GM19324 (cell line): ENCODE measurements around the gene POC1B.
A peak's percentile ranks its signal among the peaks of the same experiment; 100 is the strongest.

Source experiments
- ATAC-seq: cut with Tn5 transposase; IDR thresholded peaks from one replicate; pipeline ENCODE4 v1.9.1; 2021; ENCODE audit warnings: mild to moderate bottlenecking, moderate library complexity; ENCODE audit not compliant: unreplicated experiment, low FRiP score

Gene POC1B

DNA sequence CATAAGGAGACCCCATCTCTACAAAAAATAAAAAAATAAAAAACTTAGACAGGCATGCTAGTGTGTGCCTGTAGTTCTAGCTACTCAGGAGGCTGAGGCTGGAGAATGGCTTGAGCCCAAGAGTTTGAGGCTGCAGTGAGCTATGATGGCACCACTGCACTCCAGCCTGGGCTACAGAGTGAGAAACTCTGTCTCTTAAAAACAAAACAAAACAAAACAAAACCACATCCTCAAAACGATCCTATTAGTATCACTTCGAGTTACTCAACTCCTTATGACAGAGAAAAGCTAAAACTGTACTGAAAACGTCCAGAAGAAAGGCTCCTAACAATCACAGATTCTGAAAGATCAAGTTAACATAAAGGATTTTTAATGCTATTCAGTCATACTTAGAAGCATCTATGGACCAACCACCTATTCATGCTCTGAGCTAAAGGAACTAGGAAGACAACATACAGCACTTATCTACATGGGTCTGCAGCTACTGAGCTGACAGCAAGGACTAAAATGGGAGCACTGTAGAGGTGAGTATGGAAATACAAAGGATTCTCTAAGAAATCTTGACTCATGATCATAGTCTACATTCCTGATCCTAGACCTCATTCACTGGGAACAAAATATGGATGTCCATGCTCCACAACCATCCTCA is 98.2 kb downstream of the POC1B start:
- peak; percentile 93 for ATAC-seq

DNA sequence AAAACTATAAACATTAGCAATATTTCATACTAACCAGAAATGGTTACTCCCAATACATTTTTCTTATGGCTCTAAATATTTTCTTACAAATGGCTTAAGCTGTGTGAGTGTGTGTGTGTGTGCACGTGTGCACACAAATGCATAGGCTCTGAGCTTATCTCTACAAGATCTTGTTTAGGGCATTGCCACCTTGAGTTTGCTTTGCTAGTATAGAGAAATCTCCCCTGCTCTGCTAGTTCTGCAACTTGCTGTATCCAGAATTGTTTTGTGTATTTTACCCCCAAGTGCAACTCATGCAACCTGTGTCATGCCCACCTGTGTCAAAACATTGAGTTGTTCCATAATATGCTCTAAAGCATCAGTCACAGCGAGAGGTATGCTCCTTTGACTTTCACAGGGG is 101.0 kb downstream of the POC1B start:
- no peak for ATAC-seq

DNA sequence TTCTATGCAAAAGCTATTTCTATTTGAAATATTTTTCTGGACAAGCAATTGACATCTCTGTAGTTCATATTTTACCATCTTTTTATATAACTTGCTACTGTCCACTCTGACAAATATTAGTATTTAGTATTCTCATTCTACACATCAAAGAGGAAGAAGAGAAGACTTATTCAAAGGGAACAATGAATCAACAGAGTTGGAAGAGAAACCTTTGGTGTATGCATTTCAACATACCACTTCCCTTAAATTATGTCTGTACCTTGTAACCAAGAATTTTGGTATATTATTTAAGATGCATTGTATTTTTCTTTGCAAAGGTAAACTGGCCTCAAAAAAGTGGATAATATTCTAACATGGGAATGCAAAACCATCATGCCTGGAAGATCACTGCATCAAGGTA is 101.5 kb downstream of the POC1B start:
- no peak for ATAC-seq

DNA sequence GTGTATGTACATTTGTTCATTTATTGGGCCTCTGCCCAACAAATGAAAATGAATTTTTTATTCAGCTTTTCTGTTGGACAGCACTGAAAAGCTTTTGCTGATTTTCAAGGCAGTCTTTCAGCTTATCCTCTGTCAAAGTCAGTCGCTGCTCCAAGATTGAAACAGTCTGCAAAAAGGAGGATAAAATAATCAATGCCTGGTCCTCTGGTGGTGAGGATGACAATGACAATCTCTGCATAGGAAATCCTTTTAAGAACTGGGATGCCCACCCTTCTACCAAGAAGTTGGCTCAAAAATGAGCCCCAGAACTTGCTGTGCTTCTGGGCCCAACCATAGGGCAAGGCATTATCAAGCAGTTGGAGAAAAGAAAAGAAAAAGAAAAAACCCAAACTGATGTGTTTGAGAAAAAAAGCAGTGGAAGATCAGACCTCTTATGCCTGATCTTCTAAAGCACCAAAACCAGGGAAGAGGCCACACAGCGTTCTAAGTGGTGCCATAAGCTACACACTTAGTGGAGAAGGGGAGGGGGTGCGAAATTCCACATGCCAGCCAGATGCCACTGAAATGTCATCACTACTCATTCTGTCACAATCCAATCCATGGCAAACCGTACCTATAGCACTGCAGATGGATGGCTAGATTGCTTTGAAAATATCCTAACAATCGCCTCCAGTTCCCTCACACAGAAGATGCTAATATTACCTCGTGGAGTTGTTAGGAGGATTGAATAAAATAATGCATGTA is 104.6 kb downstream of the POC1B start:
- ATAC-seq = no peak

DNA sequence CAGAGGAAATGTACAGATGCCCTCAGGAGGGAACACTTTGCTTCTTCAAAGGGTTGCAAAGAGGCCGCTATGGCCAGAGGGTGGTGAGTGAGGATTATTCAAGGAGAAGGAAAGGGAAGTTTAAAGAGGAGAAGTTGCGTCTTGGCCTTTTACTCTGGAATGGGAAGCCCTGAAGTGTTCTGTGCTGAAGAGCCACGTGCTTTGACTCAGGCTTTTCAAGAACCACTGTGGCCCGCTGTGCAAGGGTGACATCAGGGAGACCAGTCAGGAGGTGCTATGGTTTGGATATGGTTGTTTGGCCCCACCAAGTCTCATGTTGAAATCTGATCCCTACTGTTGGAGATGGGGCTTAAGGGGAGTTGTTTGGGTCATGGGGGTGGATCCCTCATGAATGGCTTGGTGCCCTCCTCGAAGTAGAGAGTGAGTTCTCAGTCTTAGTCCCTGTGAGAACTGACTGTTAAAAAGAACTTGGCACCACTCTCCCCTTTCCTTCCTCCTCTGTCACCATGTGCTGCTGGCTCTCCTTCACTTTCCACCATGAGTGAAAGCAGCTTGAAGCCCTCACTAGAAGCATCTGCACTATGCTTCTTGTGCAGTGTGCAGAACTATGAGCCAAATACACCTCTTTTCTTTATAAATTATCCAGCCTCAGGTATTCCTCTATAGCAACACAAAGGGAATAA is 107.5 kb downstream of the POC1B start:
- ATAC-seq = no peak

DNA sequence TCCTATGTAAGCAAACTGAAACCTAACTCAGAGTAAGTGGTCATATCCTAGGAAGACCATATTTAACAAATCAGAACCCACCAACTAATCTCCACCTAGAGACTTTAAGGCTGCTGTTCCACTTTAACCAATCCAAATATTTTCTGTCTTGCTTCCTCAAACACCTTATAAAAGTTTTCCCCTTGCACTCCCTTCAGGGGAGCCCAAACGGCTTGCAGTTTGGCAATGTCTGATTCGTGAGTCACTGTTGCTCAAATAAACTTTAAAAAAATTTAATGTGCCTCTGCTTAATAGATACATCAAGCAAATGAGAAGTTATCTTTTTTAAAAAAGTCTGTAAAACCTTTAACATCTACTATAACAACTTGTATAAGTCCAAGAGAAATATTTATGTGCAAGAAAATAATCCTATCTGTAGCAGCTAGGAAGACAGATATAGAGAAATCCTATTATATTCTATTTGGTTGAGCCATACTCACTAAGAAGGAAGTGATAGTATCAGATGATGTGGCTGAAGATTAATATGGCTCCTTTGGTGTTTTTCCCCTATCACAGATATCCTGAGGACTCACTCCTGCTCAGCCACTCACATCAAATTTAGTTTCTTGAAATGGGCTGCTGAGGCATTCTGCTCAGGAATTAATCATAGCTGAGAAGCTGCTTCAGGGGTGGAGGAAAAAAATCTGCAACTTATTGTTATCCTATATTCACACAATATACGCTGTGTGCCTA is 108.4 kb downstream of the POC1B start:
- ATAC-seq = no peak

DNA sequence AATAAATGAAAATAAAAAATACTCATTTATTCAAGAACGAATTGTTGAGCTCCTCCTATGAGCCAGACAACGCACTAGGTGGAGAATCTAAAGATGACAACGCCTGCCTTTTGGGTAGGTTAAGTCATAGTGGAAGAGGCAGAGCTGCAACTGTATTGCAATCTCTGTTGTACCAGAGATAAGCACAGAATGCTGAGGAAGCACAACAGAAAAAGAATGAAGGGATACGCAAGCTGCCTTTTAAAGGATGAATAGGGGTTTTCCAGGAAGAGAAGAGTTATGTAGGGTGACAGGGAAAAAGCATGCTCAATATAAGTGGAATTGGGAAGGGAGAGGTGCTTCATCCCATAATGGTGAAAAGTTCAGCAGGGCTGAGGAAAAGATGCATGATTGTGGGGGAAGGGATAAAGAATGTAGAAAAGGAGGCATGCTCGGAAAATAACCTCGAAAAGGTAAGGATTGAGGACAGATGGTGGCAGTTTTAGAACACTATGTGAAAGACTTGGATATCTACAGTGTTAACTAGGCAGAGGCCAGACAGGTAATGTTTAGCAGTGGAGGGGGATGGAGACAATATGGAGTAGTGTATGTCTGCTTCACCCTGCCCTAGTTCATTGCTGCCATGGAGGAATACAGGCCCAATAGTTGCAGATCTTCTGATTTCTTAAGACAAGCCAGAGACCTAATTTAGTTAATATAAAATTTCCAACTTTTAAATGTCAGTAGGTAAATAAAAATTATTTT is 109.6 kb downstream of the POC1B start:
- ATAC-seq = no peak

DNA sequence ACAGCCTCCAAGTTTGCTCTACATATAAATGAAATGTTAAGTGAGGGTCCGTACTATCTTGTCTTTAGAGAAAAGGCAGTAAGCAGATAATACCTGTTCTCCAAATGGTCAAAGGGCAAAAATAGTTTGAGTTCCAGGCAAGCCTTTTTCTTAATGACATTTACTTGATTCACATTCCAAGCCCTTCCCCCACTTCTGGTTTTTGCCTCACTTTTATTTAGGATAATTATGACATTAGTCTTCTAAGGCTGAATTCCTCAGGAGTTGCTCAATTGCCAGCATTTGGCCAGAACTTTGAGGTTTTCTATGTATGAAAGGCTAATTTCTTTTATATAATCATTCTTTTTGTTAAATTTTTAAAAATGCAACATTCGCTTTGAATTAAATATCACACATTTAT is 111.0 kb downstream of the POC1B start:
- no peak for ATAC-seq

DNA sequence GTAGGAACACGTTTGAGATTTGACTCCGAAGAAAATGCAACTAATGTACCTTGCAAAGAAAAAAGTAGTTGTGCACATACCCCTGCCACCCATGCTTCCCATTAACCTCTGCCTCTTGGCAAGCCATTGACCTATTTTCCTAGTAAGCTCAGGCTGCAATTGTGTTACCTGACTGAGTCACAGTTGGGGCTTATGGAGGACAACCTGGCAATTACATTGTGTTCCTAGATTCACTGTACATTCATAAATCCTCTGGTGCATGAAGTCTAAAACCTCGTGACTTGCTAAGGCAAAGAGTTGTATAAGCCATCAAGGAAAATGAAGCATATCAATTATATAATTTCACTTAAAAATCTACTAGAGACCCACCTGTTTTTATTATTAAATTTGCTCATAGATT is 111.5 kb downstream of the POC1B start:
- ATAC-seq = no peak

DNA sequence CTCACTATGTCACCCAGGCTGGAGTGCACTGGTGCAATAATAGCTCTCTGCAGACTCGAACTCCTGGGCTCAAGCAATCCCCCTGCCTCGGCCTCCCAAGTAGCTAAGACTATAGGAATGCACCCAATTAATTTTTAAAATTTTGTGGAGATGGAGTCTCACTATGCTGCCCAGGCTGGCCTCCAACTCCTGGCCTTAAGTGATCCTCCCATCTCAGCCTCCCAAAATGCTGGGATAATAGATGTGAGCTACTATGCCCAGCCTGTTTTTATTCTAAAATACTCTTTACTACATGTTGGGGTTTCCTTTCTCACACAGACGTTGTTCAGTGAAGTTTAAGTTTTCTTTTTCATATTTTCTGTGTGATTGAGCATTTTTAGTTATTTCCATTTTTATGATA is 112.6 kb downstream of the POC1B start:
- no peak for ATAC-seq

DNA sequence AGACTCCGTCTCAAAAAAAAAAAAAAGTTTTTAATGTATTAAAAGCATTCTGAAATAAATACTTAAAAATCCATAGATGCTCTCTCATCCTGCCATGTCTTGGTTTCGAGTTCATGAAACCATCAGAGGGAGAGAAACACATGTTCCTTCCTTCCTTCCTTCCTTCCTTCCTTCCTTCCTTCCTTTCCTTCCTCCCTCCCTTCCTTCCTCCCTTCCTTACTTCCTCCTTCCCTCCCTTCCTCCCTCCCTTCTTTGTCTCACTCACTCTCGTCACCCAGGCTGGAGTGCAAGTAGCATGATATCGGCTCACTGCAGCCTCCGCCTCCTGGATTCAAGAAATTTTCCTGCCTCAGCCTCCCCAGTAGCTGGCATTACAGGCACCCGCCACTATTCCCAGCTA is 113.2 kb downstream of the POC1B start:
- ATAC-seq = no peak

DNA sequence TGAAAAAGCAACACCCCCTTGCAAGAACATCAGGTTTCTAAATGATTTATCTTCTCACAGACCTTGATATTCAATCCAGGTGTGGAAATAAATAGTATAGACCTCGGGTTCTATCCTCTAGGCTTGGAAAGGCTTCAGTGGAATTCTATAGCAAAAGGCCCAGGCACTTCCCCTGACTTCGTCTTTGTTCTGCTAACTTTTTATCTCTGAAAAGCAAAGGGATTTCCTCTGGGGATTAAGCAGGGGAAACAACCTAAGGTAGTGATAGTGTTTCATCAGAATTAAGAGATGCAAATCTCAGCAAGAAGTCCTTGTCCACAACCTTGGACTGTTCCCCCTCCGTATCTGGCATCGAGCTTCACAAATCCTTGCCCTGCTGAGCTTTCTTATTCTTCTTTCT is 114.0 kb downstream of the POC1B start:
- ATAC-seq = no peak

DNA sequence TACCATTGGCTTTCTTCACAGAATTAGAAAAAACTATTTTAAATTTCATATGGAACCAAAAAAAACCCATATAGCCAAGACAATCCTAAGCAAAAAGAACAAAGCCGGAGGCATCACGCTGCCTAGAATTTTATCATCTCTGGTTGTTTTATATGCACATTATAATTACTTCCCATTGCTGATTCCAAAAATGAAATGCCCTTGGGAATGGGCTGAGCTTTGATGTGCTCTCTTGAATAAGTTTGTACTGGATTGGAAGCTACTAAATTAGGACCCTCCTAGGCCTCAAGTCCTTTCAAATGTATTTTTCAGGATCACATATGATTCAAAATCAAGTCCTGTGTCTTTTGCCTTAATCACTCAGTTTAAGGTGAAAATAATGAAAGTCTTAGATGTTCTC is 114.6 kb downstream of the POC1B start:
- ATAC-seq = no peak

DNA sequence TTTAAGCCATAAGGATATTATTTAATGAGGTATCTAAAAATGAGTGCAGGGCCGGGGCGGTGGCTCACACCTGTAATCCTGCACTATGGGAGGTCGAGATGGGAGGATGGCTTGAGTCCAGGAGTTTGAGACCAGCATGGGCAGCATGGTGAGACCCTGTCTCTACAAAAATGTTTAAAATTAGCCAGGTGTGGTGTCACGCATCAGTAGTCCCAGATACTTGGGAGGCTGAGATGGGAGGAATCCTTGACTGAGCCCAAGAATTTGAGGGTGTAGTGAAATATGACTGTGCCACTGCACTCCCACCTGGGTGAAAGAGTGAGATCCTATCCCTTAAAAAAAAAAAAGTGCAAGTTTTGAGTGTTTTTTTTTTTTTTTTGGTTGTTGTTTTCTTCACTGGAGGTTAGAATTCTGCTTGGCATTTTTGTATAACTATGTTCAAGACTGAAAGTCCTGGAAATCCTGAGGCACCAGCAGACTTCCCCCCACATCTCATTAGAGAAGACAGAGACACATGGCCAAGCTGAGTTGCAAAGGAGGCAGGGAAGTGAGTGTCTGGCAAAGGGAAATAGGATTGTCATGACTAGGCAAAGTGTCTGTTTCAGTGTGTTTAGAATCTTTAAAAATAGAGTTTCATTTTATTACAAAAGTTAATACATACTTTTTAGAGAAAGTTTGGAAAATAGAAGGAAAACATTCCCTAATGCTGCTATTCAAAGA is 120.1 kb downstream of the POC1B start:
- no peak for ATAC-seq

DNA sequence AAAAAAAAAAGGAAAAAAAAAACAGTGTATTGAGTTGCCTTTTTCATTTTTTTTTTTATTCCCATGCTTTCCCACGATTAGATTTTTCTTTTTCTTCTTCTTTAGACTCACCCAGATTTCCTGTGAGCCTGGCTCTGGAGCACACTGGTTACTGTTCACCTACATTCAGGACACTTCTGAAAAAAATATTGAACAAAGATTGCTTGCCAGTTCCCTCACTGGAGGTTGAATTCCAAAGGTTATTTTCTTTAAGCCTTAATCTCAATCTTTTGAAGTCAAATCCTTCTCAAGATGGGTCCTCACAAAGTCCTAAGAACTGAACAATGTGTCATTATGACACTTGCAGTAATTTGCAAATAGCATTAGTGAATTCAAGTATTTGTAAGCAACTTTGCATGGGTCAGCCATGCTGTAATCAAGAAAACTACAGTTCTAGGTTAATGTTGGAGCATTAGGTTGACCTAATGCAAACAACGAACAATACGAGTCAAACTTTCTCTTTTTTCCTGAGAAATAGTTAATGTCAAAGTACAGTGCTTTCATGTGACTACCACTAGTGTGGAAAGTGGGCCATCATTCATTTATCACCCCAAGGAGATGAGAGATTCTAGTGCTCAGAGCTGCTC is 124.3 kb downstream of the POC1B start:
- ATAC-seq = no peak

DNA sequence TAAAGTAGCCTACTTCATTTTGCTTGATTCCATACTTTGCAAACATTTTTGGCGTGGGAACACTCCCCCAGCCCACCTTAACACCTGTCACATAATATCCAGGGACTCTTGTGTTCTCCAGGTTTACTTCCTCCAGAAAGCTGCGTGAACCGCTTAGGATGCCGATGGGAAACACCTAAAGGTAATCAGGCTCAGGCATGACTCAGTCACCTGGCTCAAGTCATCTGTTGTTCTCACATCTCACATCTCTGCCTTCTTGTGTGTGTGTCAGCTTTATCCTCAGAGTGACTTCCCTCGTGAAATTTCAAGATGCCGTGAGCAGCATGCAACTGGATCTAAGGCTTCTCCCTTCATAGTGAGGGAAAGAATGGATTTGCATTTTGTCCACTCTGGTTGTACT is 125.4 kb downstream of the POC1B start:
- no peak for ATAC-seq

DNA sequence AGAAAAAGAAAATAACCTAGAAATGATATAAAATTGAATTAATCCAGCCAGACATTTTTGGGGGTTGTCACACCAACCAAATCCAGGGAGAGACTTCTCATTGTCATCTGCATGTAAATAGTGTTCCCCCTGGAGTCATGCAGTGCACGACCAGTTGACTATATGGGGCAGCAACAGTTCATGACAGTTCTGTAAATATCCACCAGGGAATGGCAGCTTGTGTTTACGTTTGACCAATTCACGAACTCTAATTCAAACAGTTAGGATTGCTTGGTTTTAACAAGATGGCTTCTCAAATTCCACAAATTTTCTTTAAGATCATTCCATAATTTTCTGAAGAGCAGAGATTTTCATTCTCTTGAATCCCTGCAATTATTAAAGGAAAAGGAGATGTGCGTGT is 130.1 kb downstream of the POC1B start:
- no peak for ATAC-seq

DNA sequence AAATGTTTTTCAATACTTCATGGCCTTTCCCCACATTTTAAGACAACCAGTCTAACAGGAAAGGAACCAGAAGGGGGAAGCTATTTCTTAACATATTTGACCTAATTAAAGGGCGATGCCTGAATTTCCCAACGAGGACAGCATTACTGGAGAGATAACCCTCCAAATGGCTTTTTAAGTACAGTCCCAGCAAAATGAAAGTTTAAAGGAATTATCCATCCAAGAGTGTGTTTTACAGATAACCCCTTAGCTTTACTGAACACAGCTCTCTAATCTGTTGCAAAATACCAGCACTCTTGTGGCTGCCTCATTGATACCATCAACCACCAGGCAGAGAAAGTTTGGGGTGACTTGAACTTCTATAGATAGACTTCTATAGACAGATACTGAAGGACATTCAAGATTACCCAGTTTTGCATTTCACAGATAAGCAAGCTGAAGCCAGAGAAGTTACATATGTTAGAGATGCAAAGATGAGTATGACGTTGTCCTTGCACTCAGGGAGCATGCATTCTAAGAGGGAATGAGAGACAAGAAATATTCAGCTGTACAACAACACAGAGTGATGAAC is 132.2 kb downstream of the POC1B start:
- ATAC-seq = no peak

DNA sequence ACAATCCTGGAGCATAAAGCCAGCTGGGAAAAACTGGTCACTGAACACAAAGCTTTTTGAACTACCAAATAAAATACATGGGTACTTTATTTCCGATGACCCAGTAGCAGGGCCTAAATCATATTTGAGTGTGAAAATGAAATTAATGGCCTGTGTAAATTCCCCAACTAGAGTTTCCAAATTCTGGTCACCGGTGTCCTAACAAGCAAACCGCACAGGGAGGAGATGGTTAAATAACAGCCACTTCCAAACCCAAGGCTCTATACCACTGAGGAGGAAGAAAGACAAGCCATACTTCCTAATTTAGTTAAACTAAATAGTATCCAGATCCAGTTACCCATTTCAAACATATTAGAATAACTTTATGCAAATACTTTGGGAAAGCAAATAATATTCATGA is 133.5 kb downstream of the POC1B start:
- ATAC-seq = no peak
